Loucy (cell line): ENCODE data around the gene KDR.

Source experiments
- EZH2phosphoT487 ChIP-seq: fragments of 200-600 bp; IDR thresholded peaks from 2 replicates; pipeline ENCODE4 v1.6.1; 2018; ENCODE audit warnings: antibody characterized with exemption, mild to moderate bottlenecking, moderate library complexity, borderline replicate concordance
- TF ChIP-seq, protein P1 (sequence below): fragments of 200-600 bp; sonication (generic); conservative IDR thresholded peaks from 2 replicates; pipeline ENCODE4 v1.5.1; 2014; ENCODE audit warnings: mild to moderate bottlenecking, antibody characterized with exemption, low read length

DNA sequence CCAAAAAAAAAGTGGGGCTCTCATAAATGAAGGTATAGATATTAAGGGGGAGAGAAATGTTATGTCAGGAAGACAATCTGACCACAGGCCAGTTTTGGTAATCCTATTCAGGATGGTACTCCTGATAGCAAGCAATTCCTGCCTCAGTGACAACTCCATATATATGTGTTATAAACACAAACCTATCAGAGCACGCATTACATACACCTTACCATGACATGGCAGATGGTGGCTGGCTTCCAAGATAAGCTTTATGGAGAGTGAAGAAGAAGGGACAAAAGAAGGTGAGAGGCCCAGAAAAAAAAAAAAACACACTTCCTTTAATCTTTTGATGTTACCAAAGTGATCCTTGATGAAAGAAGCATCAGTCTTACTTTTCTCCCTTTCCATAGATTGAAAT is 29.5 kb upstream of the KDR start:
- TF ChIP-seq, protein P1, sequence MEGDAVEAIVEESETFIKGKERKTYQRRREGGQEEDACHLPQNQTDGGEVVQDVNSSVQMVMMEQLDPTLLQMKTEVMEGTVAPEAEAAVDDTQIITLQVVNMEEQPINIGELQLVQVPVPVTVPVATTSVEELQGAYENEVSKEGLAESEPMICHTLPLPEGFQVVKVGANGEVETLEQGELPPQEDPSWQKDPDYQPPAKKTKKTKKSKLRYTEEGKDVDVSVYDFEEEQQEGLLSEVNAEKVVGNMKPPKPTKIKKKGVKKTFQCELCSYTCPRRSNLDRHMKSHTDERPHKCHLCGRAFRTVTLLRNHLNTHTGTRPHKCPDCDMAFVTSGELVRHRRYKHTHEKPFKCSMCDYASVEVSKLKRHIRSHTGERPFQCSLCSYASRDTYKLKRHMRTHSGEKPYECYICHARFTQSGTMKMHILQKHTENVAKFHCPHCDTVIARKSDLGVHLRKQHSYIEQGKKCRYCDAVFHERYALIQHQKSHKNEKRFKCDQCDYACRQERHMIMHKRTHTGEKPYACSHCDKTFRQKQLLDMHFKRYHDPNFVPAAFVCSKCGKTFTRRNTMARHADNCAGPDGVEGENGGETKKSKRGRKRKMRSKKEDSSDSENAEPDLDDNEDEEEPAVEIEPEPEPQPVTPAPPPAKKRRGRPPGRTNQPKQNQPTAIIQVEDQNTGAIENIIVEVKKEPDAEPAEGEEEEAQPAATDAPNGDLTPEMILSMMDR: no peak
- TF ChIP-seq EZH2phosphoT487: no peak
